GM12865 (cell line): ENCODE data around the gene PLK4.
"Not testable (repeated sequence)": the region's sequence is repeated elsewhere in the genome, so short reads cannot be mapped to it uniquely, and the experiment has no call there.

Experiments
- DNase-seq: peaks from one replicate; pipeline ENCODE4 v3.0.0; 2010; ENCODE audit warnings: low read depth
- H3K4me3 ChIP-seq: 2 replicates; pipeline ENCODE4 v1.5.1; 2011; ENCODE audit warnings: mild to moderate bottlenecking, low read depth, low read length, control low read depth
- TF ChIP-seq, protein P1 (sequence below): IDR thresholded peaks from 2 replicates; pipeline ENCODE4 v1.5.1; 2011; ENCODE audit warnings: low read length, control low read depth, low read depth, inconsistent platforms; ENCODE audit not compliant: insufficient read depth; ENCODE audit errors: missing control alignments

Gene PLK4

DNA sequence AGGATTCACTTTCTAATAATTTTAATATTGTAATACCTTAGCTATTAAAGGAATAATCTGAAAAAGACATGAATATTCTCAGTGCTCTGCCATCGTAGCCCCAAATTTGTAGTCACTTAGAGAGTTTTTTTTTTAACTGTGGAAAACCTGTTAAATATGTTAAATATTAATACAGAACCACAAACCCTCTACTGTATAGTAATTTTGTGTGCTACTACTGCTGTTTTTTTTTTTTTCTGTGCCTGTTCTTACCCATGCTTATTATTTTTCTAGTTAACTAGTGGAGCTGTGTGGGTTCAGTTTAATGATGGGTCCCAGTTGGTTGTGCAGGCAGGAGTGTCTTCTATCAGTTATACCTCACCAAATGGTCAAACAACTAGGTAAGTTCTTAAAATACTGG is 15.8 kb downstream of the PLK4 start:
- TF ChIP-seq, protein P1, sequence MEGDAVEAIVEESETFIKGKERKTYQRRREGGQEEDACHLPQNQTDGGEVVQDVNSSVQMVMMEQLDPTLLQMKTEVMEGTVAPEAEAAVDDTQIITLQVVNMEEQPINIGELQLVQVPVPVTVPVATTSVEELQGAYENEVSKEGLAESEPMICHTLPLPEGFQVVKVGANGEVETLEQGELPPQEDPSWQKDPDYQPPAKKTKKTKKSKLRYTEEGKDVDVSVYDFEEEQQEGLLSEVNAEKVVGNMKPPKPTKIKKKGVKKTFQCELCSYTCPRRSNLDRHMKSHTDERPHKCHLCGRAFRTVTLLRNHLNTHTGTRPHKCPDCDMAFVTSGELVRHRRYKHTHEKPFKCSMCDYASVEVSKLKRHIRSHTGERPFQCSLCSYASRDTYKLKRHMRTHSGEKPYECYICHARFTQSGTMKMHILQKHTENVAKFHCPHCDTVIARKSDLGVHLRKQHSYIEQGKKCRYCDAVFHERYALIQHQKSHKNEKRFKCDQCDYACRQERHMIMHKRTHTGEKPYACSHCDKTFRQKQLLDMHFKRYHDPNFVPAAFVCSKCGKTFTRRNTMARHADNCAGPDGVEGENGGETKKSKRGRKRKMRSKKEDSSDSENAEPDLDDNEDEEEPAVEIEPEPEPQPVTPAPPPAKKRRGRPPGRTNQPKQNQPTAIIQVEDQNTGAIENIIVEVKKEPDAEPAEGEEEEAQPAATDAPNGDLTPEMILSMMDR, result no peak
- DNase-seq, result no peak
- H3K4me3 ChIP-seq, result no peak overlapping the region

DNA sequence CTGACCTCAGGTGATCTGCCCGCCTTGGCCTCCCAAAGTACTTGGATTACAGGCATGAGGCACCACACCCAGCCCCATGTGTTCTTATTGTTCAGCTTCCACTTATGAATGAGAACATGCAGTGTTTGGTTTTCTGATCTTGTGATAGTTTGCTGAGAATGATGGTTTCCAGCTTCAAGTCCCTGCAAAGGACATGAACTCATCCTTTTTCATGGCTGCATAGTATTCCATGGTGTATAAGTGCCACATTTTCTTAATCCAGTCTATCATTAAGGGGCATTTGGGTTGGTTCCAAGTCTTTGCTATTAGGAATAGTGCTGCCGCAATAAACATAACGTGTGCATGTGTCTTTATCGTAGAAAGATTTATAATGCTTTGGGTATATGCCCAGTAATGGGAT is 19.0 kb downstream of the PLK4 start:
- not testable (repeated sequence) for H3K4me3 ChIP-seq

DNA sequence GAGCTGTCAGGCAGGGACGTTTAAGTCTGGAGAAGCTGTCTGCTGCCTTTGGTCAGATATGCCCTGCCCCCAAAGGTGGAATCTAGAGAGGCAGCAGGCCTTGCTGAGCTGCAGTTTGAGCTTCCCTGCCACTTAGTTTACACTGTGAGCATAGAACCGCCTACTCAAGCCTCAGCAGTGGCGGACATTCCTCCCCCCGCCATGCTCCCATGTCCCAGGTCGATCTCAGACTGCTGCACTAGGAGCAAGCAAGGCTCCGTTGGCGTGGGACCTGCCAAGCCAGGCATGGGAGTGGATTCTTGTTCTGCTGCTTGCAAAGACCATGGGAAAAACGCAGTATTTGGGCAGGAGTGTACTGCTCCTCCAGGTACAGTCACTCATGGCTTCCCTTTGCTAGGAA is 24.3 kb downstream of the PLK4 start:
- no peak overlapping the region for H3K4me3 ChIP-seq
- no peak for DNase-seq
- TF ChIP-seq, protein P1, result no peak

More for the DNA sequence above, 19.0 kb downstream of the PLK4 start:
- not testable (repeated sequence) for DNase-seq

DNA sequence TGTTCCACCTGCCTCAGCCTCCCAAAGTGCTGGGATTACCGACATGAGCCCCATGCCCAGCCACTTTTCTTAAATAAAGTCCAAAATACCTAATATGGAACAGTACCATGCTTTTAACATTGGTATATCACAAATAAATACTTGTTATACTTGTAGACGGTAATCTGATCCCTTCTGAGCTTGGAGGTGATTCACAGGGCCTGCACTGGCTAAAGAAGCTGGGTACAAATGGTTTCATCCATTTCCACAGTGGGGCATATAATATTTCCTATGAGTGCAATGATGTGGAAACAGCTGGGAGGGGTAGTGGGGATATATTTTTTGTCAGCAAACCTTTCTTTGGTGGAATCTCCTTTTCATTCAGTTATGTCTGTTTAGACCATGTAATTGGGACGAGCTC is 35.8 kb downstream of the PLK4 start:
- DNase-seq, result no peak
- TF ChIP-seq, protein P1, result no peak
- no peak overlapping the region for H3K4me3 ChIP-seq

DNA sequence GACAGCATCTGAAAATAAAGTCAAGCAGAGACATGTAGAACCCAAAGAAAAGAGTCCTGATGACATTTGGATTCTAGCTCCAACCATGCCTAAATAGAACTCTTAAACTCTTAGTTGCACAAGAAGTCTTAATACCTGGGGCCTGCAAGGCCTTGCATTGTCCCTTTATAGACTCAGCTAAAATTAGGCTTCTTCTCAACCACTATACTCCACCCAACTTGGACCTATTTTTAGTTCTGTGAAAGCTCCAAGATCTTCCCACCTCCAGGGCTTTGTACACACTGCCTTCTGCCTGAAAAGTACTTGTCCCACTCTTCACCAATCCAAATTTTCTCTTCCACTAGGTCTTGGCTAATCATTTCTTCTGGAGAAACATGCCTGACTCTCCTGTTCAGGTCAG is 36.5 kb downstream of the PLK4 start:
- DNase-seq, result no peak
- TF ChIP-seq, protein P1, result no peak
- no peak overlapping the region for H3K4me3 ChIP-seq

DNA sequence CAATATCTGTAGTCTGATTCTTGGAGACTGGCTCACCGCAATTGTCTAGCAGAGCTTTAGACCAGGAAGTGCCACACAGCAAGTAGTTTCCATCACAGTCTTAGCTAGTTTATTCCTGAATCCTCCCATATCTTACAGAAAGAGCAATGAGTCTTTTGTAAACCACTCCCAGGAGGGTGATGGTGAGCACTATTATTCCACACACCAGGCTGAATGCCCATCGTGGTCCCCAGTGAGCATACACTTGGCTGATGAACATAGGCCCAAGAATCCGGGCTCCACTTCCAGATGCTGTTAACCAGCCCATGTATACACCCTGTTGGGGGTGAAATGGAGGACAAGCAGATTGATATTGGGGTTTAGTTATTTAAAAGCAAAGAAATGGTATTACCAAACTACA is 39.8 kb downstream of the PLK4 start:
- DNase-seq, result no peak
- TF ChIP-seq, protein P1, result no peak
- H3K4me3 ChIP-seq, result no peak overlapping the region

DNA sequence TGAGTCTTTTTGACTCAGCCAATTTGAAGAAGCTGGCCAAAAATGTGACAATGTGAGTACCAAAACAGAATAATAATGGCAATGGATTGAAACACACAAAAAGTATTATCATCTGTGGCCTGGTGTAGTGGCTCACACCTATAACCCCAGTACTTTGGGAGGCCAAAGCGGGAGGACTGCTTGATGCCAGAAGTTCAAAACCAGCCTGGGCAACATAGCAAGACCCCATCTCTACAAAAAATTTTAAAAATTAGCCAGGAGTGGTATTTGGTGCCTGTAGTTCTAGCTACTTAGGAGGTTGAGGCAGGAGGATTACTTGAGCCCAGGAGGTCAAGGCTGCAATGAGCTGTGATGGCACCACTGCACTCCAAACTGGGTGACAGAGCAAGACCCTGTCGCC is 41.5 kb downstream of the PLK4 start:
- DNase-seq, result no peak
- TF ChIP-seq, protein P1, result no peak
- H3K4me3 ChIP-seq, result no peak overlapping the region

DNA sequence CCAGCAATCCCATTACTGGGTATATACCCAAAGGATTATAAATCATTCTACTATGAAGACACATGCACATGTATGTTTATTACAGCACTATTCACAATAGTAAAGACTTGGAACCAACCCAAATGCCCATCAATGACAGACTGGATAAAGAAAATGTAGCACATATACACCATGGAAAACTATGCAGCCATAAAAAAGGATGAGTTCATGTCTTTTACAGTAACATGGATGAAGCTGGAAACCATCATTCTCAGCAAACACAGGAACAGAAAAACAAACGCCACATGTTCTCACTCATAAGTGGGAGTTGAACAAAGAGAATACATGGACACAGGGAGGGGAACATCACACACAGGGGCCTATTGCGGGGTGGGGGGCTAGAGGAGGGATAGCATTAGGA is 45.0 kb downstream of the PLK4 start:
- H3K4me3 ChIP-seq, DNase-seq: not testable (repeated sequence)
